Thyroid gland (tissue), 4 donors: ENCODE results near the gene LMX1B.

Experiments
- POLR2A ChIP-seq, 2 donors: fragments of 450-650 bp; IDR thresholded peaks; one replicate each; pipeline ENCODE4 v1.6.1; 2017; ENCODE audit warnings: antibody characterized with exemption in 2 of 2, mild to moderate bottlenecking in 2 of 2, moderate library complexity in 1 of 2
- TF ChIP-seq, protein P1 (sequence below), 6 experiments: fragments of 200-600 bp in 3 of 6; fragments of 450-650 bp in 3 of 6; sonication (generic) in 3 of 6; IDR thresholded peaks; one replicate each; pipeline ENCODE4 v1.5.1; 2016 to 2019; ENCODE audit warnings: antibody characterized with exemption in 6 of 6, mild to moderate bottlenecking in 2 of 6, inconsistent platforms in 1 of 6, moderate library complexity in 1 of 6

DNA sequence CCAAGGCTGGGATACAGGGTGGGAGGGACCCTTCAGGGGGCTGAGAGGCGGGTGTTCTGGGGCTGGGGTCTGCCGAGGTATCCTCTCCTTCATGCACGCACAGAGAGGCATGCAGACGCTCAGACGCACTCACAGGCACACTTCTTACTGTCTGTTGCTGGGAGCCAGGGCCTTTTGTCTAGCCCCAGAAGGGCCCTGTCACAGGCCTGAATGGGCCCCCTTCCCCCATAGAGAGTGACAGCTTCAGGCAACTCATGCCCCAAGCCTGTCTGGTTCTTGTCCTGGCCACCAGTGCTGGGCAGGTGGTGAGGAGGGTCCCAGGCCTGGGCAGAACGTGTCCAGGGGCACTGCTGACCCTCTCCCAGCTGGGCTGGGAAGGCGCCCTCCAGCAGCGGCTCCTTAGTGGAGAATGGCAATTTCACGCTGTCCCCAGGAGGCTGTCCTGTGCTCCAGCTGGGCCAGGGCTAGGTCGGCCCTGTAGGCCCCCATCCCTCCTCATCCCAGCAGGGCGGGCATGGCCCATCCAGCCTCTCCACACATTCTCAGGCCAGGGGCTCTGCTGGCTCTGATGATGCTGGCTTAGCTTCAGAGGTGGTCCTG, 45.3 kb downstream of the LMX1B start:
- no peak for TF ChIP-seq POLR2A (IDR thresholded peaks at IDR 0.05)
- TF ChIP-seq, protein P1, sequence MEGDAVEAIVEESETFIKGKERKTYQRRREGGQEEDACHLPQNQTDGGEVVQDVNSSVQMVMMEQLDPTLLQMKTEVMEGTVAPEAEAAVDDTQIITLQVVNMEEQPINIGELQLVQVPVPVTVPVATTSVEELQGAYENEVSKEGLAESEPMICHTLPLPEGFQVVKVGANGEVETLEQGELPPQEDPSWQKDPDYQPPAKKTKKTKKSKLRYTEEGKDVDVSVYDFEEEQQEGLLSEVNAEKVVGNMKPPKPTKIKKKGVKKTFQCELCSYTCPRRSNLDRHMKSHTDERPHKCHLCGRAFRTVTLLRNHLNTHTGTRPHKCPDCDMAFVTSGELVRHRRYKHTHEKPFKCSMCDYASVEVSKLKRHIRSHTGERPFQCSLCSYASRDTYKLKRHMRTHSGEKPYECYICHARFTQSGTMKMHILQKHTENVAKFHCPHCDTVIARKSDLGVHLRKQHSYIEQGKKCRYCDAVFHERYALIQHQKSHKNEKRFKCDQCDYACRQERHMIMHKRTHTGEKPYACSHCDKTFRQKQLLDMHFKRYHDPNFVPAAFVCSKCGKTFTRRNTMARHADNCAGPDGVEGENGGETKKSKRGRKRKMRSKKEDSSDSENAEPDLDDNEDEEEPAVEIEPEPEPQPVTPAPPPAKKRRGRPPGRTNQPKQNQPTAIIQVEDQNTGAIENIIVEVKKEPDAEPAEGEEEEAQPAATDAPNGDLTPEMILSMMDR (IDR thresholded peaks at IDR 0.05) = no peak
